ENCODE results near the gene CSPG4. TPM values are rescaled to one million over a fixed set of nuclear protein-coding genes. Genes with fewer than 3 reads are reported as not detected.
"Not testable (repeated sequence)": the region's sequence is repeated elsewhere in the genome, so short reads cannot be mapped to it uniquely, and the experiment has no call there.

Gene CSPG4
- total and polyA plus RNA-seq, 9 of the 15 experiments (the other 6 are each of a cell fraction or from before 2014, with no cell fraction given) = under 0.01 to 0.07 (median 0.04) TPM; not detected in 5

DNA sequence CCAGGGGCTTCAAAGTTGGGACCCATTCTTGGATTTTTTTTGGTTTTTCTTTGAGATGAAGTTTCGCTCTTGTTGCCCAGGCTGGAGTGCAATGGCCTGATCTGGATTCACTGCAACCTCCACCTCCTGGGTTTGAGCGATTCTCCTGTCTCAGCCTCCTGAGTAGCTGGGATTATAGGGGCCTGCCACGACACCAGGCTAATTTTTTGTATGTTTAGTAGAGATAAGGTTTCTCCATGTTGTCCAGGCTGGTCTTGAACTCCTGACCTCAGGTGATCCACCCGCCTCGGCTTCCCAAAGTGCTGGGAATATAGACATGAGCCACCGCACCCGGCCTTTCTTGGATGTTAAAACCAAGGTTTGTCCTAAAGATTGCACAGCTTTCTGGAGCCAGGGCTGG, 78.7 kb downstream of the CSPG4 start:
- peak overlapping the region; percentile 49 for H2AFZ ChIP-seq (ENCODE audit: low read depth, low read length)
- H4K20me1 ChIP-seq (replicated peaks; ENCODE audit: control insufficient read depth, insufficient read depth, low read length); H3K9me1 ChIP-seq (ENCODE audit: control insufficient read depth, insufficient read depth, low read length); H3K4me3 ChIP-seq; CTCF ChIA-PET (ENCODE audit: low intra/inter-chr PET ratio); in situ Hi-C loops (cut with MboI); H3K27me3 ChIP-seq (ENCODE audit: control insufficient read depth in 2 of 2, insufficient read depth in 2 of 2, low read length in 2 of 2); H3K9me3 ChIP-seq (replicated peaks; ENCODE audit: control insufficient read depth, insufficient read depth, low read depth, low read length); intact Hi-C loops (cut with micrococcal nuclease); FAIRE-seq; BruUV-seq (replicated peaks); TF ChIP-seq NR2C1 (IDR thresholded peaks at IDR 0.05); FOXM1 (CRISPR knock-in tag; IDR thresholded peaks at IDR 0.05; ENCODE audit: low read depth); TEAD4 (CRISPR knock-in tag; IDR thresholded peaks at IDR 0.05; ENCODE audit: borderline replicate concordance): not testable (repeated sequence)
- H3K36me3 ChIP-seq (ENCODE audit: control insufficient read depth, insufficient read depth, low read length) = peaks cover 15% of the 10 kb centered on the region
- H3K4me2 ChIP-seq (ENCODE audit: insufficient read depth, low read length) = peak overlapping the region; percentile 46
- peak in 1 of 4 experiments; percentile 62 for DNase-seq (ENCODE audit: extremely low read depth in 1 of 4, low spot score in 3 of 4)
- POLR2A ChIA-PET = interaction anchor here (0.6 to 1.8 kb wide), 3 partner anchors 14 to 1921 kb away, joined by 3 to 8 read pairs (median 3); partner anchors contain the start of gene SNX33
- ATAC-seq = peak; percentile 6; the same call in 2 of the 3 replicates
- peaks cover 34 to 41% of the 10 kb centered on the region in 2 experiments for H3K4me1 ChIP-seq (replicated peaks in 1 of 2; ENCODE audit: control insufficient read depth in 2 of 2, insufficient read depth in 2 of 2, low read length in 2 of 2)
- H3K79me2 ChIP-seq (ENCODE audit: control insufficient read depth, insufficient read depth, low read length) = peaks cover 36% of the 10 kb centered on the region
- 9% methylated on average over 7 of the region's 7 CpGs for WGBS (ENCODE audit: insufficient coverage, low coverage, missing lambda C conversion rate)
- H3K9ac ChIP-seq (ENCODE audit: insufficient read depth in 1 of 2, low read depth in 2 of 2, low read length in 2 of 2) = peak overlapping the region in 1 of 2 experiments; percentile 75; a peak in 1 of 4 replicates
- peak overlapping the region; percentile 57; the same call in 2 of the 3 replicates for H3K27ac ChIP-seq (ENCODE audit: extremely low read depth, low read depth, low read length)
- TF ChIP-seq HDAC1 (IDR thresholded peaks at IDR 0.05) (0 out of 4 replicates have a peak, but pooled peaks of 1 of the 2 experiments have one; percentile 18), NCOR1 (IDR thresholded peaks at IDR 0.05) (peak; percentile 78), ADNP (tag; IDR thresholded peaks at IDR 0.05) (peak; percentile 71; the same call in 1 of the 2 replicates), LEF1 (IDR thresholded peaks at IDR 0.05) (0 out of 2 replicates have a peak, but pooled peaks have one; percentile 29), TAL1 (IDR thresholded peaks at IDR 0.05) (peak; percentile 80), MTA2 (IDR thresholded peaks at IDR 0.05; ENCODE audit: low read depth) (peak; percentile 63), ARNT (IDR thresholded peaks at IDR 0.05) (peak in 1 of 2 experiments; percentile 48; a peak in 1 of 4 replicates), NR2C1 (tag; IDR thresholded peaks at IDR 0.05) (0 out of 2 replicates have a peak, but pooled peaks have one; percentile 20), TRIM24 (IDR thresholded peaks at IDR 0.05) (peak; percentile 39 to 48; a peak in 2 of 4 replicates), KDM1A (IDR thresholded peaks at IDR 0.05) (peak; percentile 54 to 66; a peak in 2 of 4 replicates), PHB2 (IDR thresholded peaks at IDR 0.05; ENCODE audit: low read depth) (peak; percentile 64; the same call in 1 of the 2 replicates), DPF2 (IDR thresholded peaks at IDR 0.05) (peak; percentile 76), CC2D1A (IDR thresholded peaks at IDR 0.05) (peak; percentile 65; the same call in 1 of the 2 replicates), SMARCE1 (IDR thresholded peaks at IDR 0.05) (peak; percentile 57), BCOR (IDR thresholded peaks at IDR 0.05) (peak; percentile 57; the same call in 1 of the 2 replicates), ZEB2 (IDR thresholded peaks at IDR 0.05) (peak; percentile 32; the same call in 1 of the 2 replicates), CBFA2T2 (conservative IDR thresholded peaks at IDR 0.05) (peak; percentile 78), ARID1B (IDR thresholded peaks at IDR 0.05) (peak; percentile 86), SMARCA4 (IDR thresholded peaks at IDR 0.05) (peak; percentile 56), CBFA2T3 (IDR thresholded peaks at IDR 0.05) (peak; percentile 89), HDAC2 (IDR thresholded peaks at IDR 0.05) (0 out of 2 replicates have a peak, but pooled peaks have one; percentile 25), RCOR1 (IDR thresholded peaks at IDR 0.05; ENCODE audit: borderline replicate concordance in 1 of 2, low read depth in 2 of 2, low read length in 2 of 2) (0 out of 4 replicates have a peak, but pooled peaks of 1 of the 2 experiments have one; percentile 8), FOXM1 (IDR thresholded peaks at IDR 0.05; ENCODE audit: low read depth) (peak; percentile 26; the same call in 1 of the 2 replicates), TEAD4 (IDR thresholded peaks at IDR 0.05; ENCODE audit: low read length) (peak; percentile 64), POLR2AphosphoS5 (IDR thresholded peaks at IDR 0.05; ENCODE audit: control insufficient read depth, insufficient read depth, low read depth, low read length) (peak; percentile 52; the same call in 1 of the 2 replicates)
- TF ChIP-seq, protein P1, sequence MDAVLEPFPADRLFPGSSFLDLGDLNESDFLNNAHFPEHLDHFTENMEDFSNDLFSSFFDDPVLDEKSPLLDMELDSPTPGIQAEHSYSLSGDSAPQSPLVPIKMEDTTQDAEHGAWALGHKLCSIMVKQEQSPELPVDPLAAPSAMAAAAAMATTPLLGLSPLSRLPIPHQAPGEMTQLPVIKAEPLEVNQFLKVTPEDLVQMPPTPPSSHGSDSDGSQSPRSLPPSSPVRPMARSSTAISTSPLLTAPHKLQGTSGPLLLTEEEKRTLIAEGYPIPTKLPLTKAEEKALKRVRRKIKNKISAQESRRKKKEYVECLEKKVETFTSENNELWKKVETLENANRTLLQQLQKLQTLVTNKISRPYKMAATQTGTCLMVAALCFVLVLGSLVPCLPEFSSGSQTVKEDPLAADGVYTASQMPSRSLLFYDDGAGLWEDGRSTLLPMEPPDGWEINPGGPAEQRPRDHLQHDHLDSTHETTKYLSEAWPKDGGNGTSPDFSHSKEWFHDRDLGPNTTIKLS (IDR thresholded peaks at IDR 0.05; ENCODE audit: borderline replicate concordance, low read depth) = peak; percentile 59; the same call in 1 of the 2 replicates
